Fibroblast of lung (primary cell): ENCODE measurements around the gene ZCCHC18.

Source experiments
- EZH2 ChIP-seq: IDR thresholded peaks from 2 replicates; pipeline ENCODE4 v1.5.1; 2012; ENCODE audit warnings: low read length, control low read depth, mild to moderate bottlenecking; ENCODE audit errors: missing control alignments
- TF ChIP-seq, protein P1 (sequence below), 2 donors: IDR thresholded peaks in 1 of 2; conservative IDR thresholded peaks in 1 of 2; 1 replicate in 1 of 2; 2 replicates in 1 of 2; pipeline ENCODE4 v1.5.1; 2011 to 2012; ENCODE audit warnings: low read length in 2 of 2, control low read depth in 1 of 2, inconsistent platforms in 1 of 2, low read depth in 1 of 2, mild to moderate bottlenecking in 1 of 2

DNA sequence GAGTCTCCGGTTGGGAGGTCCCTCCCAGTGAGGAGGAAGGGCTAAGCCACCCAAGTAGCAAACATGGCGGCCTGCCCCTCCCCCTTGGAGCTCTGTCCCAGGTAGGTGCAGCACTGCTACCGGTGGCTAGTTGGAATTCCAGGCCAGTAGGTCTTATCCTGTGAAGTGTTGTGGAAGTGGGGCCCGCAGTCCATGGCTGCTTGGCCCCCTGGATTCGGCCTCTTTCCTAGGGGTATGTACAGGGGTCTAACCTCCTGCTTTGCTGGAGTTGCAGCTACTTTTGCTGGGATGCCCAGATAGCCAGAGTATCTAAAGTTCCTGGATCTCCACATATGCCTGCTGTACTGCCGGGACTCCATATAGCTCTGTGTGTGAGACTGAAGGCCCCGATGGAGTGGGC lies 26.4 kb upstream of the ZCCHC18 start:
- TF ChIP-seq, protein P1, sequence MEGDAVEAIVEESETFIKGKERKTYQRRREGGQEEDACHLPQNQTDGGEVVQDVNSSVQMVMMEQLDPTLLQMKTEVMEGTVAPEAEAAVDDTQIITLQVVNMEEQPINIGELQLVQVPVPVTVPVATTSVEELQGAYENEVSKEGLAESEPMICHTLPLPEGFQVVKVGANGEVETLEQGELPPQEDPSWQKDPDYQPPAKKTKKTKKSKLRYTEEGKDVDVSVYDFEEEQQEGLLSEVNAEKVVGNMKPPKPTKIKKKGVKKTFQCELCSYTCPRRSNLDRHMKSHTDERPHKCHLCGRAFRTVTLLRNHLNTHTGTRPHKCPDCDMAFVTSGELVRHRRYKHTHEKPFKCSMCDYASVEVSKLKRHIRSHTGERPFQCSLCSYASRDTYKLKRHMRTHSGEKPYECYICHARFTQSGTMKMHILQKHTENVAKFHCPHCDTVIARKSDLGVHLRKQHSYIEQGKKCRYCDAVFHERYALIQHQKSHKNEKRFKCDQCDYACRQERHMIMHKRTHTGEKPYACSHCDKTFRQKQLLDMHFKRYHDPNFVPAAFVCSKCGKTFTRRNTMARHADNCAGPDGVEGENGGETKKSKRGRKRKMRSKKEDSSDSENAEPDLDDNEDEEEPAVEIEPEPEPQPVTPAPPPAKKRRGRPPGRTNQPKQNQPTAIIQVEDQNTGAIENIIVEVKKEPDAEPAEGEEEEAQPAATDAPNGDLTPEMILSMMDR (conservative IDR thresholded peaks at IDR 0.05 in 1 of 2, IDR thresholded peaks at IDR 0.05 in 1 of 2; ENCODE audit: low read depth in 1 of 2, low read length in 2 of 2): no peak
- no peak for TF ChIP-seq EZH2
